RPMI7951 (cell line): ENCODE measurements around the gene FMN2. TPM values are rescaled to one million over a fixed set of nuclear protein-coding genes. Genes with fewer than 3 reads are reported as not detected.

Experiments
- DNase-seq: peaks from one replicate; pipeline ENCODE4 v3.0.0-alpha.2; 2012; ENCODE audit warnings: low read depth
- total RNA-seq: library from RNA; depleted of rRNA; stranded (reverse); fragments of >200 nt; shearing (Covaris generic); gene quantifications from 2 replicates; pipeline ENCODE4 v1.2.3, GENCODE V29; 2014; rRNA removed

Gene FMN2
- 19.8 and 25.8 TPM in 2 replicates for total RNA-seq

- no peak for DNase-seq
Observed at GRCh38 chr1:240091614-240092300, at the start of gene FMN2. TSS of gene FMN2 (plus strand) at chr1:240091883. CDS start at chr1:240092110, 227 bp downstream.

GRCh38 chr1:240044620-240045019, 47.1 kb upstream of the FMN2 start:
- DNase-seq: no peak

- DNase-seq: no peak
Observed at GRCh38 chr1:240046000-240046399, 45.7 kb upstream of the FMN2 start.

GRCh38 chr1:240054109-240054701, 37.5 kb upstream of the FMN2 start:
- DNase-seq: no peak

GRCh38 chr1:240055936-240056335, 35.7 kb upstream of the FMN2 start:
- DNase-seq: no peak

- DNase-seq: peak; percentile 4
Observed at GRCh38 chr1:240056350-240056749, 35.3 kb upstream of the FMN2 start.

GRCh38 chr1:240058049-240058448, 33.6 kb upstream of the FMN2 start:
- no peak for DNase-seq

- no peak for DNase-seq
Observed at GRCh38 chr1:240068961-240069360, 22.7 kb upstream of the FMN2 start.

GRCh38 chr1:240070188-240070587, 21.5 kb upstream of the FMN2 start:
- DNase-seq: no peak

GRCh38 chr1:240073097-240073496, 18.6 kb upstream of the FMN2 start:
- no peak for DNase-seq

GRCh38 chr1:240074422-240074821, 17.3 kb upstream of the FMN2 start:
- DNase-seq: no peak

GRCh38 chr1:240074908-240075307, 16.8 kb upstream of the FMN2 start:
- DNase-seq: no peak

GRCh38 chr1:240084337-240084736, 7.3 kb upstream of the FMN2 start:
- no peak for DNase-seq

- no peak for DNase-seq
Observed at GRCh38 chr1:240084749-240085148, 6.9 kb upstream of the FMN2 start.

- no peak for DNase-seq
Observed at GRCh38 chr1:240086726-240087125, 5.0 kb upstream of the FMN2 start.

GRCh38 chr1:240090014-240090413, 1.7 kb upstream of the FMN2 start:
- DNase-seq: no peak

- DNase-seq: no peak
Observed at GRCh38 chr1:240090957-240091600, 604 bp upstream of the FMN2 start.

GRCh38 chr1:240092301-240093119, 827 bp downstream of the FMN2 start:
- peak; percentile 19 for DNase-seq

- no peak for DNase-seq
Observed at GRCh38 chr1:240093120-240093961, 1.7 kb downstream of the FMN2 start.

- no peak for DNase-seq
Observed at GRCh38 chr1:240094041-240094722, 2.5 kb downstream of the FMN2 start.

GRCh38 chr1:240096974-240097373, 5.3 kb downstream of the FMN2 start:
- no peak for DNase-seq
